ENCODE measurements around the gene HECTD2.

- TF ChIP-seq POLR2A (IDR thresholded peaks at IDR 0.05) (no peak), CTCF (IDR thresholded peaks at IDR 0.05) (no peak), POLR2AphosphoS5 (IDR thresholded peaks at IDR 0.05) (no peak)
These were observed 29.3 kb upstream of the HECTD2 start for GRCh38 chr10:91380873-91381256.
